ENCODE data around the gene DDX25.

- TF ChIP-seq EZH2 (IDR thresholded peaks at IDR 0.05; ENCODE audit: low read length, unreplicated experiment) (no peak), CTCF (conservative IDR thresholded peaks at IDR 0.05; ENCODE audit: low read depth, low read length) (no peak)
Measured at GRCh38 chr11:125931668-125932067, 27.4 kb downstream of the DDX25 start.
